NB4 (cell line): ENCODE results near the gene LGALS3BP.

Experiments used
- CTCF ChIP-seq: IDR thresholded peaks from one replicate; pipeline ENCODE4 v1.5.1; 2012; ENCODE audit warnings: low read depth, low read length
- MYC ChIP-seq: IDR thresholded peaks from 2 replicates; pipeline ENCODE4 v1.6.1; 2011; ENCODE audit warnings: low read depth, low read length

GRCh38 chr17:78962345-78962983 lies 17.3 kb downstream of the LGALS3BP start:
- TF ChIP-seq CTCF (no peak), MYC (no peak)
